Stromal cell of bone marrow (primary cell): ENCODE data around the gene ZFYVE19.
"Not testable (repeated sequence)": the region's sequence is repeated elsewhere in the genome, so short reads cannot be mapped to it uniquely, and the experiment has no call there.

ENCODE experiments used
- DNase-seq: peaks from one replicate; pipeline ENCODE4 v3.0.0-alpha.2; 2012; ENCODE audit warnings: low read depth

Gene ZFYVE19

GRCh38 chr15:40847223-40847961, 40.5 kb downstream of the ZFYVE19 start:
- no peak for DNase-seq

GRCh38 chr15:40850576-40851112, 43.8 kb downstream of the ZFYVE19 start:
- no peak for DNase-seq

GRCh38 chr15:40852529-40852928, 45.6 kb downstream of the ZFYVE19 start:
- DNase-seq: no peak

GRCh38 chr15:40853241-40853890, 46.5 kb downstream of the ZFYVE19 start:
- no peak for DNase-seq

GRCh38 chr15:40854161-40854560, 47.3 kb downstream of the ZFYVE19 start:
- no peak for DNase-seq

- no peak for DNase-seq
These were observed 48.9 kb downstream of the ZFYVE19 start for GRCh38 chr15:40855706-40856234.

GRCh38 chr15:40856746-40857145, 49.9 kb downstream of the ZFYVE19 start:
- no peak for DNase-seq

GRCh38 chr15:40857601-40858341, 50.9 kb downstream of the ZFYVE19 start:
- peak; percentile 38 for DNase-seq

- DNase-seq: no peak
These were observed 51.8 kb downstream of the ZFYVE19 start for GRCh38 chr15:40858706-40859105.

- peak; percentile 30 for DNase-seq
These were observed 52.4 kb downstream of the ZFYVE19 start for GRCh38 chr15:40859206-40859851.

- not testable (repeated sequence) for DNase-seq
These were observed 54.3 kb downstream of the ZFYVE19 start for GRCh38 chr15:40861147-40861546.

GRCh38 chr15:40863660-40864270, 56.9 kb downstream of the ZFYVE19 start:
- DNase-seq: no peak
